Measurements from ENCODE around the gene TMEM59L.

The TMEM59L gene

DNA sequence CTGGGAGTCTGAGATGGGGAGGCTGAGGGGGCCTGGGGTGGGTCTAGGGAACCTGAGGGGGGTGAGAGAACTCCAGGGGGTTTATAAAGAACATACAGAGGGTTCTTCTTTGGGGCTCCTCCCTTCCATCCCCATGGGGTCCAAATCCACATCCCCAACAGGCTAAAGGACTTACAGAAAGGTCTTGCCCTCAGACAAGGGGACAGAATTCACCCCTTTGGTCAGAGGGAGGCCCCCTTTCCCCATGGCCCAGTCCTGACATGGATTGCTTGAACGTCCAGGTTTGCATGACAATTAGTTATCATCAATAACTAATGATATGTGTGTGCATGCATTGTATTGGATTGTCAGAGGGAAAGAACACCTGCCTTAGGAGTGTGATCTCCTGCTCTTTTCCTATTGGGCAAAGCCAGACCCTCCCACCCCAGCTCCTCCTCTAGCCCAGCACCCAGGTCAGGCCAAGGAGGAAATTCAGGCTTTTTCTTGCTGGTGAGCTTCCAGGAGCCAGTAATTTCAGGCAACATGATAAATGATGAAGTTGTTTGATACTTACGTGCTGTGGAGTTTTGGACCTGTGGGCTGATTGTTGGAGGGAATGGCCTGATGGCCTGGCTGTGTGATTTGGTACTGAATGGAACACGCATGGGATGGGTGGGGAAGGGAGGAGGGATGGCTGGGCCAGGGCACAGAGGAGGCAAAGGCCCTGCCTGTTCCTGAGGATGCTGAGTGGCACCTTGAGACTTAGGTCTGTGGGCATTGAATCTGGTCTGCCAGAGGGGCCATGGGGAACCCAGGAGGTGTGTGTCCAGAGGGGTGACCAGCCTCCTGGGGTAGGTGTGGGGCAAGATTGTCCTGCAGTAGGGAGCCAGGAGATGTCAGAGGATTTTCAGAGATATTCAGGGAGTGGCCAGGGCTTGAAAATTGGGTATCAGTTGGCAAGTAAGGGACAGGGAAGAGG is 25.3 kb downstream of the TMEM59L start:
- no peak for DNase-seq (ENCODE audit: low spot score)

GRCh38 chr19:18639706-18640243 is 27.1 kb downstream of the TMEM59L start:
- no peak for DNase-seq (ENCODE audit: low spot score)

DNA sequence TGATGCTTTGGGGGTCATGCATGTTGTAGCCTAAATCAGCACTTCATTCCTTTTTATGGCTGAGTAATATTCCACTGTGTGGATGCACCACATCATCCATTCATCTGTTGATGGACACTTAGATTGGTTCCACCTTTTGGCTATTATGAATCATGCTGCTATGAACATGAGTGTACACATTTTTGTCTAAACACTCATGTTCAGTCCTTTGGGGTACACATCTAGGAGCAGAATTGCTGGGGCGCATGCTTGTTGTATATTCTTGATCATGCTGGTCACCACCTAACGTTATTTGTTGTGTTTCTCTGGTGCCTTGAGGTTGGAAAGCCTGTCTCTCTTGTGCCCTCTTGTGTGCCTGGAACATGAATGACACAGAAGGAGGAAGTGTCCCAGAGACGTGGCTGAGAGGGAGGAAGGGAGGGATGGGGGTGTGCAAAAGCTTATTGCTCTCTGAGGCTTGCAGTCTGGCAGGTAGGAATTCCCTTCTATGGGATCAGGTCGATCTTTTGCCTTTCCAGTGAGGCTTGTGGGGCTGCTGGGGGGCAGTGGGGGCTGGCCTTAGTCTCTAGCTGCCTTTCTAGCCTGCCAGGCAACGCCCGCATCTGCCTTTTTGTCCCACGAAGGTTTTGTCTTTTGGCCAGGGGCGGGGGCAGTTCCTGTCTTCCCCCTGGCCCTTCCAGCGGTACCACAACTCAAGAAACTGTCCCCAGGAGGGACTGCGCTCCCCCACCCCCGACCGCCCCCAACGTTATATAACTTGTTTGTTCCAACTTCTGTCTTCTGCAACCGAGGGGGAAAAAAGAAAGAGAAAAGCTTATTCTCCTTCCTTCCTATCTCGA is 31.7 kb downstream of the TMEM59L start:
- DNase-seq (ENCODE audit: low spot score), result no peak

GRCh38 chr19:18645035-18645511 is 32.4 kb downstream of the TMEM59L start:
- no peak for DNase-seq (ENCODE audit: low spot score)

GRCh38 chr19:18646535-18647370 is 34.1 kb downstream of the TMEM59L start:
- no peak for DNase-seq (ENCODE audit: low spot score)

DNA sequence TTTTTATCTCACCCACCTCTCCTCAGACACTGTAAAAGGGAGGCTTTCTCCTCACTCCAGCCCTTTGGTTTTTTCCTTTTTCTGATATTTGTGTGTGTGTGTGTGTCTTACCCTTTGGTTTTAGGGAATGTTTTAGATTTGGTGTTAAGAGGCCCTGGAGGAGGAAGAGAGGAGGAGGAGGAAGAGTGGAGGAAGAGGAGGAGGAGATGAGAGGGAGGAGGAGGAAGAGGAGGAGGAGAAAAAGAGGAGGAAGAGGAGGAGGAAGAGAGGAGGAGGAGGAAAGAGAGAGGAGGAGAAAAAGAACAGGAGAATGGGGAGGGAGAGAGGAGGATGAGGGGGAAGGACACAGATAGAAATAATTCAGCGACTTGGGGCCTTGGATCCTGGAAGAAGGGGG is 34.7 kb downstream of the TMEM59L start:
- DNase-seq (ENCODE audit: low spot score), result no peak

GRCh38 chr19:18647807-18648206 is 35.1 kb downstream of the TMEM59L start:
- no peak for DNase-seq (ENCODE audit: low spot score)

GRCh38 chr19:18648973-18649315 is 36.3 kb downstream of the TMEM59L start:
- no peak for DNase-seq (ENCODE audit: low spot score)

DNA sequence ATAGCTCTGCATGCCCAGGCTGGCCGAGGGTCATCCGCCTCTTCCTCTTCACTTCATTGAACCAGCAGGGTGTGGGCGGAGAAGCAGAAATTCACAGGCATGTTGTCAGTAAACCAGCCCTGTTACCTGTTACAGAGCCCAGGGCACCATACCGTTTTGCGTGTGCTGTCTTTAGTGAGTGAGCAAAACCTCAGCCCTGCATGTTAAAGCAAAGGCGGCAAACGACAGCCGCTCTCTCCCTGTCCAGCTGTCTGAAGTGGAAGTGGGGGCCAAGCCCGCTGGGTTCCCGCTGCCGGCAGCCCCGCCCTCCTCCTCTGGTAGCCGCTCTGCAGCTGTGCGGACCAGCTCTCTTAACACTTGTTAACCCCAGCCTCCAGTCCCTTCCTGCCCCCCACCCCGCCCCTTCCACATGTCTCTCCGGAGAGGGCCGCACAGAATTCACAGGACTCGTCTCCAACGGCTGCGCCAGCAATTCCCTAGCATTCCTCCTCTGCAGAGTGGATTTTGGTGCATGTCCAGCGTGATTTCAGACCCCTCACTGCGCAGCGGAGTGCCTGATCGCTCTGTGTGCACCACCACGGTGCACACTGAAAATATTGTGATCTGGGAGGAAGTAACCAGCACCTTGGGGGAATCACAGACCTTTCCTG is 36.8 kb downstream of the TMEM59L start:
- DNase-seq (ENCODE audit: low spot score), result no peak

GRCh38 chr19:18650021-18650390 is 37.3 kb downstream of the TMEM59L start:
- no peak for DNase-seq (ENCODE audit: low spot score)

GRCh38 chr19:18650468-18651041 is 37.9 kb downstream of the TMEM59L start:
- no peak for DNase-seq (ENCODE audit: low spot score)

- no peak for DNase-seq (ENCODE audit: low spot score)
These were observed 38.6 kb downstream of the TMEM59L start for GRCh38 chr19:18651300-18651699.

DNA sequence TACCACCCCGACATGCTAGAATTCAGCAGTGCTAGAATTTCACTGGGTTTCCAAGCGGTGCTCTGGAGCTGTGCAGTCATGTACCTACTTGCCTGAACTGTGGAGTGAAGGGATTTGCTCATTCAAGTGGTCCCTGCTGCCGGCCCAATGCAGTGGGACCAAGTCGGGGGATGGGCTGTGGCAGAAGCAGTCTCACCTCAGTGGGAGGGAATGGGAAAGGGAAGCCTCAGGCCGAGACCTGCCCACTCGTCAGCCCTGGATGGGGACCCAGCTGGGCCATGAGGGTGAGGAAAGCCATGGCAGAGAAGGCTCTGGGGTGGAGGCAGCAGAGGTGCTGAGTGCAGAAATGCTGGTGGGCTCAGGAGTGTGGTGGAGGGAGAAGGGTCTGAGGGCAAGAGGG is 39.1 kb downstream of the TMEM59L start:
- no peak for DNase-seq (ENCODE audit: low spot score)

- no peak for DNase-seq (ENCODE audit: low spot score)
These were observed 41.2 kb downstream of the TMEM59L start for GRCh38 chr19:18653853-18654252.

DNA sequence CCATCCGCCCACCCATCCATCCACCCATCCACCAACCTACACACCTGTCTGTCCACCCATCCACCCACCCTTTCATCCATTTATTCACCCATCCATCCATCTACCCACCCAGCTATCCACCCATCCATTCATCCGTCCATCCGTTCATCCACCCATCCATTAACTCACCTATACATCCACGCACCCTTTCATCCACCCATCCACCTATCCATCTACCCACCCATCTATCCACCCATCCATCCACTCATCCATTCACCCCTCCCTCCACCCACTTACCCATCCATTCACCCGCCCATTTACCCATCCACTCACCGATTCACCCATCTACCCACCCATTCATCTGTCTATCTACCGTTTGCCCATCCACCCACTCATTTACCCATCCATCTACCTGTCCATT is 41.8 kb downstream of the TMEM59L start:
- no peak for DNase-seq (ENCODE audit: low spot score)

- DNase-seq (ENCODE audit: low spot score), result no peak
These were observed 42.6 kb downstream of the TMEM59L start for GRCh38 chr19:18655173-18655844.

- no peak for DNase-seq (ENCODE audit: low spot score)
These were observed 43.8 kb downstream of the TMEM59L start for GRCh38 chr19:18656337-18657086.

DNA sequence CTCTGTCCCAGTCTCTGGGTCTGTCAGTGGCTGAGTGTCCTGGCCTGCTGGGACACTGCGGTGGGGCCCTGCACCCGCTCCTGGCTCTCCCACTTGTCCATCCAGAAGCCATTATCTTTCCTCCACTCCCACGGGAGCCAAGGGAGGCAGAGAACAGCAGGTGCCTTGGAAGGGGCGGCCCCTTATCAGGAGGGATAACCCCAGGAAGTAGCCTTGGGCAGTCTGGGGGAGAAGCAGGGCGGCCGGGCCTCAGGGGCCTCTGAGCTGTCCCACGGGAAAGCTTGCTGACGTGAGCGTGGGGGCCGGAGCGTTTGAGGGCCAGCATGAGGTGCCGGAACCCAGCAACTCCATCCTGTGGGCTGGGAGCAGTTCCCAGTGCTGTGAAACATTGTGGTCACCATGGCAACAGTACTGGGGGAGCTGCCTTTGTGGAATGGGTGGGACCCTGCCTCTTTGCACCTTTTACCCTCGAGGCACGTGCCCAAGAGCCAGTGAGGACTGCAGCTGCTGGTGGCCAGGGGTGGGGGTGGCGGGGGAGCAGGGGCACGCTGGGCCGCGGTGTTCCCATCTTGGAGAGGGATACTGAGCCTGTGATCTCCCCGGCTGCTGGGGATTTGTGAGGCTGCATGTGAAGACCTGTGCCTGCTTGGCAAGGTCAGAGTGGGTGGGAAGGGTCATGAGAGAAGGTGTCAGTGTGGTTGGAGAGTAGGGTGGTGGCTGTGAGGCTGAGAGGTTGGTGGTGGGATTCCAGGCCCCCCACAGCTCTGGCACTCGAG is 45.1 kb downstream of the TMEM59L start:
- no peak for DNase-seq (ENCODE audit: low spot score)

GRCh38 chr19:18658366-18658855 is 45.7 kb downstream of the TMEM59L start:
- DNase-seq (ENCODE audit: low spot score), result no peak

All from germinal center (tissue), 1 donor.